Smooth muscle cell of the umbilical artery (primary cell): ENCODE data around the gene PSMB9. TPM values are rescaled to one million over a fixed set of nuclear protein-coding genes. Genes with fewer than 3 reads are reported as not detected.

ENCODE experiments used
- total RNA-seq: library from RNA; depleted of rRNA; stranded (reverse); fragments of >200 nt; gene quantifications from 2 replicates; pipeline ENCODE4 v1.2.3, GENCODE V29; 2014

The PSMB9 gene
- 11.6 and 12.9 TPM in 2 replicates for total RNA-seq

GRCh38 chr6:32853541-32854375 lies at the start of gene PSMB9, which contains the start of gene TAP1:
TSS of gene PSMB9 (plus strand) at chr6:32854192. CDS start at chr6:32854230, 38 bp downstream.
TSS of gene TAP1 (minus strand) at chr6:32853704. CDS start at chr6:32853636, 68 bp downstream.

GRCh38 chr6:32816746-32817204 lies 37.2 kb upstream of the PSMB9 start, which contains the start of gene HLA-DOB:
TSS of gene HLA-DOB (minus strand) at chr6:32817002. CDS start at chr6:32816951, 51 bp downstream.

GRCh38 chr6:32838114-32838958 lies 15.7 kb upstream of the PSMB9 start, which contains the start of gene TAP2:
TSS of gene TAP2 (minus strand) at chr6:32838739. CDS start at chr6:32838233, 506 bp downstream.

GRCh38 chr6:32843979-32844838 lies 9.8 kb upstream of the PSMB9 start, which contains the start of gene PSMB8:
TSS of gene PSMB8 (minus strand) at chr6:32844047. CDS start at chr6:32843996, 51 bp downstream.

Other genes starting within 250 kb of the PSMB9 start
- not detected in 2 replicates for gene HLA-DQA1, start 216.8 kb upstream of the PSMB9 start, total RNA-seq
- gene HLA-DQB1, start 187.5 kb upstream of the PSMB9 start, total RNA-seq, result not detected in 2 replicates
- not detected in 2 replicates for gene HLA-DQA2, start 112.8 kb upstream of the PSMB9 start, total RNA-seq
- gene HLA-DQB2, start 90.7 kb upstream of the PSMB9 start, total RNA-seq, result not detected in 2 replicates
- 0.18 TPM in 1 of 2 replicates, not detected in the other for gene HLA-DOB, start 37.2 kb upstream of the PSMB9 start, total RNA-seq
- 8.3 and 11.4 TPM in 2 replicates for gene TAP2, start 15.5 kb upstream of the PSMB9 start, total RNA-seq
- gene PSMB8, start 10.1 kb upstream of the PSMB9 start, total RNA-seq, result 29.8 and 31.2 TPM in 2 replicates
- 54.9 and 66.3 TPM in 2 replicates for gene TAP1, start 488 bp upstream of the PSMB9 start, total RNA-seq
- gene HLA-DMB, start 86.8 kb downstream of the PSMB9 start, total RNA-seq, result not detected in 2 replicates
- 0.78 and 2.1 TPM in 2 replicates for gene HLA-DMA, start 98.9 kb downstream of the PSMB9 start, total RNA-seq
- gene BRD2, start 114.4 kb downstream of the PSMB9 start, total RNA-seq, result 79.3 and 102 TPM in 2 replicates
- not detected in 2 replicates for gene HLA-DOA, start 155.4 kb downstream of the PSMB9 start, total RNA-seq
- gene HLA-DPA1, start 219.5 kb downstream of the PSMB9 start, total RNA-seq, result 0.30 TPM in 1 of 2 replicates, not detected in the other
- 2.4 TPM in 1 of 2 replicates, not detected in the other for gene HLA-DPB1, start 221.8 kb downstream of the PSMB9 start, total RNA-seq